Hepatocyte (in vitro differentiated cells): ENCODE results near the gene CD4.

Experiments
- EZH2phosphoT487 ChIP-seq: fragments of 200-600 bp; sonication (generic); IDR thresholded peaks from one replicate; pipeline ENCODE4 v1.6.1; 2018; ENCODE audit warnings: antibody characterized with exemption, mild to moderate bottlenecking, low read depth, moderate library complexity; ENCODE audit not compliant: unreplicated experiment, severe bottlenecking
- TF ChIP-seq, protein P1 (sequence below): fragments of 200-600 bp; sonication (generic); IDR thresholded peaks from 2 replicates; pipeline ENCODE4 v1.5.1; 2016; ENCODE audit warnings: antibody characterized with exemption, mild to moderate bottlenecking; ENCODE audit not compliant: poor library complexity

DNA sequence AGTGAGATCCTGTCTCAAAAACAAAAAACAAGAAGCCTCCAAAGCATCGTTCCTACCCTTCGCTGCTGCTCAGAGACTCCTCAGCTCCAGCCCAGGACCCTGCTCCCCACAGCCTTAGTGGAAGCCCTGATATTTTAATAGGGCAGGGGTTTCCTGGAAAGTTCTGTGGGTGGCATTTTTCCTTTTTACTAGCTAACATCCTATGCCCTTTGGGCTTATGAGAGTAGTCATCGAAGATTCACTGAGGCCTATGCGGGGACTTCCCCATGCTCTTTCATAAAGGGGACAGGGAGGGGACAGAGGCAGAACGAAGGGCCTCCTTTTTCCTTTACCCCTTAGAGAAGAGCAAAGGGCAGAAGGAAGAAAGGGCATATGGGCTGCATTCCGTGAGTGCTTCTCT, 8.8 kb upstream of the CD4 start:
- TF ChIP-seq, protein P1, sequence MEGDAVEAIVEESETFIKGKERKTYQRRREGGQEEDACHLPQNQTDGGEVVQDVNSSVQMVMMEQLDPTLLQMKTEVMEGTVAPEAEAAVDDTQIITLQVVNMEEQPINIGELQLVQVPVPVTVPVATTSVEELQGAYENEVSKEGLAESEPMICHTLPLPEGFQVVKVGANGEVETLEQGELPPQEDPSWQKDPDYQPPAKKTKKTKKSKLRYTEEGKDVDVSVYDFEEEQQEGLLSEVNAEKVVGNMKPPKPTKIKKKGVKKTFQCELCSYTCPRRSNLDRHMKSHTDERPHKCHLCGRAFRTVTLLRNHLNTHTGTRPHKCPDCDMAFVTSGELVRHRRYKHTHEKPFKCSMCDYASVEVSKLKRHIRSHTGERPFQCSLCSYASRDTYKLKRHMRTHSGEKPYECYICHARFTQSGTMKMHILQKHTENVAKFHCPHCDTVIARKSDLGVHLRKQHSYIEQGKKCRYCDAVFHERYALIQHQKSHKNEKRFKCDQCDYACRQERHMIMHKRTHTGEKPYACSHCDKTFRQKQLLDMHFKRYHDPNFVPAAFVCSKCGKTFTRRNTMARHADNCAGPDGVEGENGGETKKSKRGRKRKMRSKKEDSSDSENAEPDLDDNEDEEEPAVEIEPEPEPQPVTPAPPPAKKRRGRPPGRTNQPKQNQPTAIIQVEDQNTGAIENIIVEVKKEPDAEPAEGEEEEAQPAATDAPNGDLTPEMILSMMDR, result no peak
- no peak for TF ChIP-seq EZH2phosphoT487
